HG03432 (cell line): ENCODE results near the gene TOPBP1.
"Not testable (repeated sequence)": the region's sequence is repeated elsewhere in the genome, so short reads cannot be mapped to it uniquely, and the experiment has no call there.

Experiments used
- ATAC-seq: cut with Tn5 transposase; IDR thresholded peaks from one replicate; pipeline ENCODE4 v1.9.1; 2021; ENCODE audit warnings: mild to moderate bottlenecking, moderate library complexity; ENCODE audit not compliant: unreplicated experiment

TOPBP1 gene

GRCh38 chr3:133675631-133676335 lies 14.0 kb upstream of the TOPBP1 start:
- ATAC-seq, result peak; percentile 54

- ATAC-seq, result no peak
Observed at GRCh38 chr3:133674290-133674919, 12.7 kb upstream of the TOPBP1 start.

GRCh38 chr3:133673746-133674145 lies 12.0 kb upstream of the TOPBP1 start:
- ATAC-seq, result no peak

GRCh38 chr3:133672461-133672860 lies 10.7 kb upstream of the TOPBP1 start:
- ATAC-seq, result no peak

GRCh38 chr3:133670525-133670995 lies 8.8 kb upstream of the TOPBP1 start:
- no peak for ATAC-seq

GRCh38 chr3:133669949-133670524 lies 8.3 kb upstream of the TOPBP1 start:
- no peak for ATAC-seq

- no peak for ATAC-seq
Observed at GRCh38 chr3:133667118-133667517, 5.4 kb upstream of the TOPBP1 start.

GRCh38 chr3:133665188-133665587 lies 3.4 kb upstream of the TOPBP1 start:
- ATAC-seq, result not testable (repeated sequence)

- ATAC-seq, result peak; percentile 55
Observed at GRCh38 chr3:133663569-133664313, 2.0 kb upstream of the TOPBP1 start.

- ATAC-seq, result peak; percentile 58
Observed at GRCh38 chr3:133662278-133662651, 524 bp upstream of the TOPBP1 start.

GRCh38 chr3:133659806-133660205 lies 1.9 kb downstream of the TOPBP1 start:
- no peak for ATAC-seq

GRCh38 chr3:133655731-133656515 lies 5.8 kb downstream of the TOPBP1 start:
- no peak for ATAC-seq

GRCh38 chr3:133649486-133650068 lies 12.2 kb downstream of the TOPBP1 start:
- no peak for ATAC-seq

- no peak for ATAC-seq
Observed at GRCh38 chr3:133644768-133645167, 17.0 kb downstream of the TOPBP1 start.

- ATAC-seq, result no peak
Observed at GRCh38 chr3:133643611-133644010, 18.1 kb downstream of the TOPBP1 start.

GRCh38 chr3:133641254-133641653 lies 20.5 kb downstream of the TOPBP1 start:
- ATAC-seq, result no peak

- ATAC-seq, result no peak
Observed at GRCh38 chr3:133633439-133633838, 28.3 kb downstream of the TOPBP1 start.

- no peak for ATAC-seq
Observed at GRCh38 chr3:133629146-133629545, 32.6 kb downstream of the TOPBP1 start.

- no peak for ATAC-seq
Observed at GRCh38 chr3:133627789-133628188, 34.0 kb downstream of the TOPBP1 start.

GRCh38 chr3:133620066-133620784 lies 41.5 kb downstream of the TOPBP1 start:
- ATAC-seq, result peak; percentile 99
